ENCODE results near the gene NLGN1. TPM values are rescaled to one million over a fixed set of nuclear protein-coding genes. Genes with fewer than 3 reads are reported as not detected.

NLGN1 gene
- polyA plus RNA-seq, 12 donors, result 1.3 to 4.3 (median 1.9) TPM; not detected in 1

- DNase-seq, result no peak
Observed at GRCh38 chr3:173839859-173840258, 442.3 kb downstream of the NLGN1 start.

GRCh38 chr3:173841334-173841733 lies 443.8 kb downstream of the NLGN1 start:
- DNase-seq, result no peak

- DNase-seq, result no peak
Observed at GRCh38 chr3:173843060-173843459, 445.5 kb downstream of the NLGN1 start.

- DNase-seq, result no peak
Observed at GRCh38 chr3:173846584-173846983, 449.0 kb downstream of the NLGN1 start.

- no peak for DNase-seq
Observed at GRCh38 chr3:173849489-173849888, 451.9 kb downstream of the NLGN1 start.

GRCh38 chr3:173857154-173857553 lies 459.6 kb downstream of the NLGN1 start:
- DNase-seq, result no peak

- no peak for DNase-seq
Observed at GRCh38 chr3:173862701-173863100, 465.2 kb downstream of the NLGN1 start.

GRCh38 chr3:173863551-173863950 lies 466.0 kb downstream of the NLGN1 start:
- no peak for DNase-seq

GRCh38 chr3:173865900-173866498 lies 468.5 kb downstream of the NLGN1 start:
- no peak for DNase-seq

- DNase-seq, result no peak
Observed at GRCh38 chr3:173869766-173870165, 472.2 kb downstream of the NLGN1 start.

- DNase-seq, result no peak
Observed at GRCh38 chr3:173870976-173871375, 473.4 kb downstream of the NLGN1 start.

GRCh38 chr3:173875790-173876189 lies 478.2 kb downstream of the NLGN1 start:
- DNase-seq, result no peak

- DNase-seq, result no peak
Observed at GRCh38 chr3:173876476-173876875, 478.9 kb downstream of the NLGN1 start.

- no peak for DNase-seq
Observed at GRCh38 chr3:173887888-173888287, 490.3 kb downstream of the NLGN1 start.

GRCh38 chr3:173889596-173889995 lies 492.1 kb downstream of the NLGN1 start:
- no peak for DNase-seq

GRCh38 chr3:173890091-173890490 lies 492.5 kb downstream of the NLGN1 start:
- no peak for DNase-seq

- DNase-seq, result no peak
Observed at GRCh38 chr3:173891272-173892100, 493.9 kb downstream of the NLGN1 start.

- no peak for DNase-seq
Observed at GRCh38 chr3:173892547-173892946, 495.0 kb downstream of the NLGN1 start.

- DNase-seq, result no peak
Observed at GRCh38 chr3:173893066-173893465, 495.5 kb downstream of the NLGN1 start.

- DNase-seq, result no peak
Observed at GRCh38 chr3:173893835-173894234, 496.3 kb downstream of the NLGN1 start.

- DNase-seq, result no peak
Observed at GRCh38 chr3:173897631-173898030, 500.1 kb downstream of the NLGN1 start.

GRCh38 chr3:173901649-173902048 lies 504.1 kb downstream of the NLGN1 start:
- DNase-seq, result no peak

GRCh38 chr3:173902401-173902800 lies 504.9 kb downstream of the NLGN1 start:
- no peak for DNase-seq

- DNase-seq, result no peak
Observed at GRCh38 chr3:173902871-173903270, 505.3 kb downstream of the NLGN1 start.

All from muscle of arm (tissue), 12 donors.